SK-N-SH treated with all-trans-retinoic acid at 6 μM for 48 hours (cell line): Measurements from ENCODE around the gene SMG7.

Experiments used
- ATAC-seq: fragments of 200-7000 bp; cut with Tn5 transposase; 3 replicates; pipeline ENCODE4 v1.9.1; 2020; ENCODE audit warnings: mild to moderate bottlenecking, moderate library complexity
- ARNTL ChIP-seq: fragments of 450-650 bp; formaldehyde crosslinking; IDR thresholded peaks from 2 replicates; pipeline ENCODE4 v1.5.0; 2020; ENCODE audit warnings: low read depth, mild to moderate bottlenecking, moderate library complexity, borderline replicate concordance
- BACH2 ChIP-seq: fragments of 250-450 bp; sonication (Bioruptor Pico); IDR thresholded peaks from 2 replicates; pipeline ENCODE4 v1.9.0; 2021; ENCODE audit warnings: mild to moderate bottlenecking, borderline replicate concordance
- CSDC2 ChIP-seq: fragments of 250-450 bp; sonication (Bioruptor Pico); IDR thresholded peaks from 2 replicates; pipeline ENCODE4 v1.5.0; 2020; ENCODE audit warnings: mild to moderate bottlenecking, moderate library complexity
- ESRRG ChIP-seq: fragments of 250-450 bp; sonication (Bioruptor Pico); IDR thresholded peaks from 2 replicates; pipeline ENCODE4 v1.6.1; 2021; ENCODE audit warnings: mild to moderate bottlenecking
- GLIS3 ChIP-seq: fragments of 250-450 bp; sonication (Bioruptor Pico); IDR thresholded peaks from 2 replicates; pipeline ENCODE4 v1.5.0; 2020; ENCODE audit warnings: mild to moderate bottlenecking, moderate library complexity
- ISL1 ChIP-seq: fragments of 250-450 bp; sonication (Bioruptor Pico); IDR thresholded peaks from 2 replicates; pipeline ENCODE4 v2.1.2; 2022; ENCODE audit warnings: mild to moderate bottlenecking, moderate library complexity
- PPARA ChIP-seq: fragments of 250-450 bp; sonication (Bioruptor Pico); IDR thresholded peaks from 2 replicates; pipeline ENCODE4 v1.5.0; 2020; ENCODE audit warnings: mild to moderate bottlenecking, borderline replicate concordance
- SNAI2 ChIP-seq: fragments of 250-450 bp; sonication (Bioruptor Pico); IDR thresholded peaks from 2 replicates; pipeline ENCODE4 v1.5.0; 2020; ENCODE audit warnings: mild to moderate bottlenecking, moderate library complexity
- TCF4 ChIP-seq: fragments of 250-450 bp; sonication (Bioruptor Pico); IDR thresholded peaks from 2 replicates; pipeline ENCODE4 v1.8.0; 2021; ENCODE audit warnings: mild to moderate bottlenecking, moderate library complexity, borderline replicate concordance
- TOX ChIP-seq: fragments of 250-450 bp; sonication (Bioruptor Pico); IDR thresholded peaks from 2 replicates; pipeline ENCODE4 v1.8.0; 2021; ENCODE audit warnings: mild to moderate bottlenecking, moderate library complexity, borderline replicate concordance
- ZC3H10 ChIP-seq: fragments of 250-450 bp; sonication (Bioruptor Pico); IDR thresholded peaks from 2 replicates; pipeline ENCODE4 v1.5.1; 2021; ENCODE audit warnings: mild to moderate bottlenecking, moderate library complexity
- ZFP3 ChIP-seq: fragments of 250-450 bp; sonication (Bioruptor Pico); IDR thresholded peaks from 2 replicates; pipeline ENCODE4 v1.5.0; 2020; ENCODE audit warnings: mild to moderate bottlenecking, moderate library complexity
- ZFP30 ChIP-seq: fragments of 450-650 bp; formaldehyde crosslinking; IDR thresholded peaks from 2 replicates; pipeline ENCODE4 v1.5.0; 2022; ENCODE audit warnings: mild to moderate bottlenecking, moderate library complexity
- ZNF565 ChIP-seq: fragments of 450-650 bp; formaldehyde crosslinking; conservative IDR thresholded peaks from 2 replicates; pipeline ENCODE4 v1.5.0; 2020; ENCODE audit warnings: low read depth, mild to moderate bottlenecking, moderate library complexity
- ZNF8 ChIP-seq: fragments of 450-650 bp; formaldehyde crosslinking; IDR thresholded peaks from 2 replicates; pipeline ENCODE4 v1.5.0; 2020; ENCODE audit warnings: mild to moderate bottlenecking, moderate library complexity
- TF ChIP-seq, protein P1 (sequence below): fragments of 250-450 bp; sonication (Bioruptor Pico); IDR thresholded peaks from 2 replicates; pipeline ENCODE4 v1.5.0; 2020; ENCODE audit warnings: mild to moderate bottlenecking, moderate library complexity
- TF ChIP-seq, protein P2 (sequence below): fragments of 250-450 bp; sonication (Bioruptor Pico); IDR thresholded peaks from 2 replicates; pipeline ENCODE4 v1.8.0; 2020; ENCODE audit warnings: mild to moderate bottlenecking, moderate library complexity, borderline replicate concordance
- TF ChIP-seq, protein P3 (sequence below): fragments of 250-450 bp; sonication (Bioruptor Pico); IDR thresholded peaks from 2 replicates; pipeline ENCODE4 v1.5.1; 2020; ENCODE audit warnings: low read depth, mild to moderate bottlenecking, moderate library complexity
- TF ChIP-seq, protein P4 (sequence below): fragments of 250-450 bp; sonication (Bioruptor Pico); IDR thresholded peaks from 2 replicates; pipeline ENCODE4 v1.8.0; 2021; ENCODE audit warnings: low read depth, mild to moderate bottlenecking, moderate library complexity, borderline replicate concordance
- TF ChIP-seq, protein P5 (sequence below): fragments of 250-450 bp; sonication (Bioruptor Pico); IDR thresholded peaks from 2 replicates; pipeline ENCODE4 v1.5.1; 2021; ENCODE audit warnings: mild to moderate bottlenecking, moderate library complexity

Gene SMG7

DNA sequence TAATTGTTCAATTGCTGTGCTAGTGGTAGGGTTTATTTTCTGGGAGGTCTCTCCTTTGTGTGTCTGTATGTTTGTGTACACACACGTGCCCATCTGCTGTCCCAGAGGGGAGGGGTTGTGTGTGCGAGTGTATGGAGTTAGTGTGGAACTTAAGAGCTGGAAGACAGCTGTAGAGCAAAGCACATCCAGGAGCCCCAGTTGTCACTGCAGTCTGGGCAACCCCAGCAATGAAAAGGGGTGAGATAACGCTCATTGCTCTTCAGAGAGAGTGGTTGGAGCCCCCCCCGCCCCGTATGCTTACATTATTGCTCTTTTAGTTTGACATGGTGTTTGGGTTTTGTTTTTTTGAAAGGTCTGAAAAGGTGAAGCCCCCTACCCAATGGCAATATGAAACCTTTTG is 81.0 kb downstream of the SMG7 start:
- no peak for ATAC-seq
- TF ChIP-seq ZFP3: no peak
- TF ChIP-seq, protein P1, sequence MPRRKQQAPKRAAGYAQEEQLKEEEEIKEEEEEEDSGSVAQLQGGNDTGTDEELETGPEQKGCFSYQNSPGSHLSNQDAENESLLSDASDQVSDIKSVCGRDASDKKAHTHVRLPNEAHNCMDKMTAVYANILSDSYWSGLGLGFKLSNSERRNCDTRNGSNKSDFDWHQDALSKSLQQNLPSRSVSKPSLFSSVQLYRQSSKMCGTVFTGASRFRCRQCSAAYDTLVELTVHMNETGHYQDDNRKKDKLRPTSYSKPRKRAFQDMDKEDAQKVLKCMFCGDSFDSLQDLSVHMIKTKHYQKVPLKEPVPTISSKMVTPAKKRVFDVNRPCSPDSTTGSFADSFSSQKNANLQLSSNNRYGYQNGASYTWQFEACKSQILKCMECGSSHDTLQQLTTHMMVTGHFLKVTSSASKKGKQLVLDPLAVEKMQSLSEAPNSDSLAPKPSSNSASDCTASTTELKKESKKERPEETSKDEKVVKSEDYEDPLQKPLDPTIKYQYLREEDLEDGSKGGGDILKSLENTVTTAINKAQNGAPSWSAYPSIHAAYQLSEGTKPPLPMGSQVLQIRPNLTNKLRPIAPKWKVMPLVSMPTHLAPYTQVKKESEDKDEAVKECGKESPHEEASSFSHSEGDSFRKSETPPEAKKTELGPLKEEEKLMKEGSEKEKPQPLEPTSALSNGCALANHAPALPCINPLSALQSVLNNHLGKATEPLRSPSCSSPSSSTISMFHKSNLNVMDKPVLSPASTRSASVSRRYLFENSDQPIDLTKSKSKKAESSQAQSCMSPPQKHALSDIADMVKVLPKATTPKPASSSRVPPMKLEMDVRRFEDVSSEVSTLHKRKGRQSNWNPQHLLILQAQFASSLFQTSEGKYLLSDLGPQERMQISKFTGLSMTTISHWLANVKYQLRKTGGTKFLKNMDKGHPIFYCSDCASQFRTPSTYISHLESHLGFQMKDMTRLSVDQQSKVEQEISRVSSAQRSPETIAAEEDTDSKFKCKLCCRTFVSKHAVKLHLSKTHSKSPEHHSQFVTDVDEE (CRISPR knock-in tag): no peak
- no peak for TF ChIP-seq GLIS3 (CRISPR knock-in tag)
- TF ChIP-seq ARNTL (CRISPR knock-in tag): no peak
- no peak for TF ChIP-seq CSDC2 (CRISPR knock-in tag)
- TF ChIP-seq TCF4 (CRISPR knock-in tag): no peak
- TF ChIP-seq ZC3H10: no peak
- TF ChIP-seq BACH2 (CRISPR knock-in tag): no peak
- TF ChIP-seq, protein P2, sequence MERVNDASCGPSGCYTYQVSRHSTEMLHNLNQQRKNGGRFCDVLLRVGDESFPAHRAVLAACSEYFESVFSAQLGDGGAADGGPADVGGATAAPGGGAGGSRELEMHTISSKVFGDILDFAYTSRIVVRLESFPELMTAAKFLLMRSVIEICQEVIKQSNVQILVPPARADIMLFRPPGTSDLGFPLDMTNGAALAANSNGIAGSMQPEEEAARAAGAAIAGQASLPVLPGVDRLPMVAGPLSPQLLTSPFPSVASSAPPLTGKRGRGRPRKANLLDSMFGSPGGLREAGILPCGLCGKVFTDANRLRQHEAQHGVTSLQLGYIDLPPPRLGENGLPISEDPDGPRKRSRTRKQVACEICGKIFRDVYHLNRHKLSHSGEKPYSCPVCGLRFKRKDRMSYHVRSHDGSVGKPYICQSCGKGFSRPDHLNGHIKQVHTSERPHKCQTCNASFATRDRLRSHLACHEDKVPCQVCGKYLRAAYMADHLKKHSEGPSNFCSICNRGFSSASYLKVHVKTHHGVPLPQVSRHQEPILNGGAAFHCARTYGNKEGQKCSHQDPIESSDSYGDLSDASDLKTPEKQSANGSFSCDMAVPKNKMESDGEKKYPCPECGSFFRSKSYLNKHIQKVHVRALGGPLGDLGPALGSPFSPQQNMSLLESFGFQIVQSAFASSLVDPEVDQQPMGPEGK (CRISPR knock-in tag): no peak
- TF ChIP-seq, protein P3, sequence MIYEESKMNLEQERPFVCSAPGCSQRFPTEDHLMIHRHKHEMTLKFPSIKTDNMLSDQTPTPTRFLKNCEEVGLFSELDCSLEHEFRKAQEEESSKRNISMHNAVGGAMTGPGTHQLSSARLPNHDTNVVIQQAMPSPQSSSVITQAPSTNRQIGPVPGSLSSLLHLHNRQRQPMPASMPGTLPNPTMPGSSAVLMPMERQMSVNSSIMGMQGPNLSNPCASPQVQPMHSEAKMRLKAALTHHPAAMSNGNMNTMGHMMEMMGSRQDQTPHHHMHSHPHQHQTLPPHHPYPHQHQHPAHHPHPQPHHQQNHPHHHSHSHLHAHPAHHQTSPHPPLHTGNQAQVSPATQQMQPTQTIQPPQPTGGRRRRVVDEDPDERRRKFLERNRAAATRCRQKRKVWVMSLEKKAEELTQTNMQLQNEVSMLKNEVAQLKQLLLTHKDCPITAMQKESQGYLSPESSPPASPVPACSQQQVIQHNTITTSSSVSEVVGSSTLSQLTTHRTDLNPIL (CRISPR knock-in tag): no peak
- no peak for TF ChIP-seq ISL1 (CRISPR knock-in tag)
- TF ChIP-seq, all 23 proteins: peak for 0

DNA sequence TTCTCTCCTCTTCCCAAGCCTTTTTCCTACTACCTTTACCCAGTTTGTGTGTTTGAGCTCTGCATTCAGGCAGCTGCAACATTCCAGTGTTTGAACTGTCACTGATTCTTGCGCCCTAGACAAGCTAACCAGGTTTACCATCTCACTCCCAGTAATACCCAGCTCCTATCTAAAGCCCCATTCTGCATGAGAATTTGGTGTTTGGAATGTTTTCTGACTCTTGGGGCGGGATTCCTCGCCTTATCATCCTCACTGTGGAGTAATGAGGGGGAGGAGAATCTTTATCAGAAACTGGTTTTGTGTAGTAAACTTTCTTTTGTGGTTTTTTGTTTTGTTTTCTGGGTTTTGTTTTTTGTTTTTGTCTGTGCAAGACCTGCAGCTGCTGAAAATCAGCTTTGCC is 81.5 kb downstream of the SMG7 start:
- no peak; the same call in 2 of the 3 replicates for ATAC-seq
- TF ChIP-seq, protein P4, sequence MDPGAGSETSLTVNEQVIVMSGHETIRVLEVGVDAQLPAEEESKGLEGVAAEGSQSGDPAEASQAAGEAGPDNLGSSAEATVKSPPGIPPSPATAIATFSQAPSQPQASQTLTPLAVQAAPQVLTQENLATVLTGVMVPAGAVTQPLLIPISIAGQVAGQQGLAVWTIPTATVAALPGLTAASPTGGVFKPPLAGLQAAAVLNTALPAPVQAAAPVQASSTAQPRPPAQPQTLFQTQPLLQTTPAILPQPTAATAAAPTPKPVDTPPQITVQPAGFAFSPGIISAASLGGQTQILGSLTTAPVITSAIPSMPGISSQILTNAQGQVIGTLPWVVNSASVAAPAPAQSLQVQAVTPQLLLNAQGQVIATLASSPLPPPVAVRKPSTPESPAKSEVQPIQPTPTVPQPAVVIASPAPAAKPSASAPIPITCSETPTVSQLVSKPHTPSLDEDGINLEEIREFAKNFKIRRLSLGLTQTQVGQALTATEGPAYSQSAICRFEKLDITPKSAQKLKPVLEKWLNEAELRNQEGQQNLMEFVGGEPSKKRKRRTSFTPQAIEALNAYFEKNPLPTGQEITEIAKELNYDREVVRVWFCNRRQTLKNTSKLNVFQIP: no peak
- TF ChIP-seq ZNF8 (no peak), ZNF565 (CRISPR knock-in tag) (no peak), ZFP3 (no peak), SNAI2 (CRISPR knock-in tag) (no peak), TOX (CRISPR knock-in tag) (no peak), PPARA (CRISPR knock-in tag) (no peak), ESRRG (CRISPR knock-in tag) (no peak), BACH2 (CRISPR knock-in tag) (no peak), GLIS3 (CRISPR knock-in tag) (no peak), ZFP30 (CRISPR knock-in tag) (no peak), CSDC2 (CRISPR knock-in tag) (no peak), TCF4 (CRISPR knock-in tag) (no peak)
- TF ChIP-seq, protein P2 (CRISPR knock-in tag): no peak
- TF ChIP-seq, protein P5, sequence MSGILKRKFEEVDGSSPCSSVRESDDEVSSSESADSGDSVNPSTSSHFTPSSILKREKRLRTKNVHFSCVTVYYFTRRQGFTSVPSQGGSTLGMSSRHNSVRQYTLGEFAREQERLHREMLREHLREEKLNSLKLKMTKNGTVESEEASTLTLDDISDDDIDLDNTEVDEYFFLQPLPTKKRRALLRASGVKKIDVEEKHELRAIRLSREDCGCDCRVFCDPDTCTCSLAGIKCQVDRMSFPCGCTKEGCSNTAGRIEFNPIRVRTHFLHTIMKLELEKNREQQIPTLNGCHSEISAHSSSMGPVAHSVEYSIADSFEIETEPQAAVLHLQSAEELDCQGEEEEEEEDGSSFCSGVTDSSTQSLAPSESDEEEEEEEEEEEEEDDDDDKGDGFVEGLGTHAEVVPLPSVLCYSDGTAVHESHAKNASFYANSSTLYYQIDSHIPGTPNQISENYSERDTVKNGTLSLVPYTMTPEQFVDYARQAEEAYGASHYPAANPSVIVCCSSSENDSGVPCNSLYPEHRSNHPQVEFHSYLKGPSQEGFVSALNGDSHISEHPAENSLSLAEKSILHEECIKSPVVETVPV (CRISPR knock-in tag): no peak
